ENCODE data around the gene PPP4C.

The PPP4C gene

DNA sequence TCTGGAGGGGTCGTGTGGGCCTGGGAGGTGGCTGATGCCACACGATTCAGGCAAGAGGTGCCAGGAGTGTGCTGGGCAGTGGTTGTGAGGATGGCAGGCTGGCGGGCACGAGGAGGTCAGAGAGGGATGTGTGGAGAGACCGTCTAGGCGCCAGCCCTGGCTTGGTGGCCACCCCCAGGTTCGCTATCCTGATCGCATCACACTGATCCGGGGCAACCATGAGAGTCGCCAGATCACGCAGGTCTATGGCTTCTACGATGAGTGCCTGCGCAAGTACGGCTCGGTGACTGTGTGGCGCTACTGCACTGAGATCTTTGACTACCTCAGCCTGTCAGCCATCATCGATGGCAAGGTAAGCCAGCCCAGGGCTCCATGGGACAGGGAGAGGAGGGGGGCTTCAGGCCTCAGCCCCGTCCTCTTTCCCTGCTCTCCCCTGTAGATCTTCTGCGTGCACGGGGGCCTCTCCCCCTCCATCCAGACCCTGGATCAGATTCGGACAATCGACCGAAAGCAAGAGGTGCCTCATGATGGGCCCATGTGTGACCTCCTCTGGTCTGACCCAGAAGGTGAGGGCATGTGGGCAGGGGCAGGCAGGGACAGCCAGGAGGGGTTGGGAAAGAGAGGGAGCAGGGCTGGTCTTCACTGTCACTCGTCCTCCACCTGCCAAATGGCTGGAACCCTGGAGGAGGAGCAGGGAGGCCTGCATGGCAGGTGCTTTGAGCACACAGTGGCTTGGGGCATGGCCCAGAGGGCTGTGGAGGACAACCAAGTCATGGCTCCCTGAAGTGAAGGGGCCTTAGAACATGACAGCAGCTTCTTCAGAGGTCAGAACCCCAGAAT is 7.6 kb downstream of the PPP4C start:
- DNase-seq, result no peak

- no peak for DNase-seq
These were observed 8.5 kb downstream of the PPP4C start for GRCh38 chr16:30084096-30084815.

- no peak for DNase-seq
These were observed 9.0 kb downstream of the PPP4C start for GRCh38 chr16:30084816-30085159.

DNA sequence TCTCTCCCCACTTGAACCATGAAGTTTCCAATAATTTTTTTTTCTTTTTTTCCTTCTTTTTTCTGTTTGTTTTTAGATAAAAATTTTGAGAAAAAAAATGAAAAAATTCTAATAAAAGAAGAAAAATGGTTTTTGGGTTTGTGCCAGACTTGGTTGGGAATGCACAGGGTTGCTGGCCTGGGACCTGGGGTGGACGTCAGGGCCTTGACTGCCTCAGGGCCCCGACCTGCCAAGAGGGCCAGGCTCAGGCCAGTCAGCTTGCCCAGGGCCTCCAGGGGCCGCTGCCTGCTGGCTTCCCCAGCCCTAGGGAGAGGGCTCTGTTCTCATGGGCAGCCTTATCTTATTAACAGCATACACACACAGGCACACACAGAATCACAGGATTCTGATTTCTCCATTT is 9.5 kb downstream of the PPP4C start:
- no peak for DNase-seq

DNA sequence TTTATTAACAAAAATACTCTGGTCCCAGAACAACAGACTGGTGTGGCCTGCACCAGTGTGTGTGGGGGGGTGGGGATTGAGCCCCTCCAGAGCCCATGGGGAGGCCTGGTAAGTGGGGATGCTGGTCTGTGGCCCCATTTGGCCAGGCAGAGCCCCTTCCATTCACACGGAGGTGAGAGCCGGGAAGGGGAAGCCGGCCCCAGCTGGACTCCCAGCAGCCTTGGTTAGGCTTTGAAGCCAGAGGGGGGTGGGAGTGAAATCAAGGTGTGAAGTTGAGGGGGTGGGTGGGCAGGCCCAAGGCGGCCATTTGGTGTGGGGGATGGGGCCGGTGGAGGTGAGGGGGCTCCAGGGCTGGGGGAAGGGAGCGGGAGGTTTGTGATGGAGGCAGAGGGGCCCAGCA is 10.0 kb downstream of the PPP4C start:
- no peak for DNase-seq

- DNase-seq, result no peak
These were observed 10.7 kb downstream of the PPP4C start for GRCh38 chr16:30086291-30087140.

GRCh38 chr16:30087181-30087898 is 11.5 kb downstream of the PPP4C start:
- DNase-seq, result no peak

- no peak for DNase-seq
These were observed 12.5 kb downstream of the PPP4C start for GRCh38 chr16:30088237-30088831.

DNA sequence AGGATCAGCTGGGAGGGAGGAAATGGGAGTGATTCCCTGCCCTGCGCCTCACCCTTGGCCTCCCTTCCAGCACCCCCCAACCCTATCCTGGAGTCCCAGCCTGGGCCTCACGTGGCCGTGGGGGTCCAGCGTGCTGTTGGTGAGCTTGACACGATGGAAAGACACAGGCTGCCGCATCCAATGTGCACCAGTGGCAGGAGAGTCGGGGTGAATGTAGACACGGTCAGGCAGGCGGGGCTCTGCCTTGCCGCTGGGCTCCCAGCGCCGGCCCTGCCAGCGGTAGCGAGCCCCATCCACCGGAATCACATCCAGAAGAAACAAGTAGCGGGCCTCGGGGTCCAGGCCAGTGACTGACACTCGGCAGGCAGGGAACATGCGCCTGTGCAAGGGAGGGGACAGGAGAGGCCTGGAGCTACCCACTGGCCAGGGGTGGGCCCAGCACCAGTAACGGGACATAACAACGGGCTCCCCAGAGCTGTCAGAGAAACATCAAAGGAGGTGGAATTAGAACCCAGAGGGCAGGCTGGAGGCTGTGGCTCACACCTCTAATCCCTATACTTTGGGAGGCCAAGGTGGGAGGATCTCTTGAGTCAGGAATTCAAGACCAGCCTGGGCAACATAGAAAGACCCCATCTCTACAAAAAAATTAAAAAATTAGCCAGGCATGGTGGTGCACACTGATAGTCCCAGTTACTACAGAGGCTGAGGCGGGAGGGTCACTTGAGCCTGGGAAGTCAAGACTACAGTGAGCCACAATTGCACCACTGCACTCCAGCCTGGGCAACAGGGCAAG is 13.2 kb downstream of the PPP4C start:
- DNase-seq, result peak; percentile 15

GRCh38 chr16:30090610-30091331 is 15.0 kb downstream of the PPP4C start:
- DNase-seq, result no peak

- DNase-seq, result peak; percentile 72
These were observed 15.9 kb downstream of the PPP4C start, which contains the start of gene TBX6 for GRCh38 chr16:30091474-30092372. Gene TBX6 (minus strand): TSS chr16:30091924. CDS start chr16:30091193, 731 bp downstream.

DNA sequence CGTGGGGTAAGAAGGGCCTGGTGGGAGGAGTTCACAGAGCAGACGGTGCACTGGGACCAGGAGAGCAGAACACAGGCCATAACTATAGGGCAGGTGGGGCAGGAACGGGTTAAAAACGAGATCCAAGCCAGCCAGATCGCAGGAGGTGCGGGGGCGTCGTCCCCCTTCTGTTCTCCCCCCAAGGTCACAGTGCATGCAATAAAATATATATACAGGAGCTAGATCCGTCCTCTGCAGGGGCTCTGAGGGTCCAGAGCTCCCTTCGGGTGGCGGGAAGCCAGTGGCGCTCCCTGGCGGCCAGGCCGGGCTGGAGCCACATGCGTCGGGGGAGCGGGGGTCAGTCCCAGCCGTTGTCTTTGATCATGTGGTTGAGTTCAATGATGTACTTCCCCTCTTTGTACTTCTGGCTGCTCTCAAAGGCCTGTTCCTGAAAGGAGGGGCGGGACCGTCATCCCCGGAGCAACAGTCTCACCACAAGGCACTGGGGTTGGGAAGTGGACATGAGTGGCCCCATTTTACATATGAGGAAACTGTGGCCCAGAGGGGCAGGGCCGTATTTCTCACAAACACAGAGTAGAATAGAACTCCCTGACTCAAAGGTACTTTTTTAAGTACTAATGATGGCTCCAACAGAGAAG is 16.7 kb downstream of the PPP4C start:
- DNase-seq, result no peak

DNA sequence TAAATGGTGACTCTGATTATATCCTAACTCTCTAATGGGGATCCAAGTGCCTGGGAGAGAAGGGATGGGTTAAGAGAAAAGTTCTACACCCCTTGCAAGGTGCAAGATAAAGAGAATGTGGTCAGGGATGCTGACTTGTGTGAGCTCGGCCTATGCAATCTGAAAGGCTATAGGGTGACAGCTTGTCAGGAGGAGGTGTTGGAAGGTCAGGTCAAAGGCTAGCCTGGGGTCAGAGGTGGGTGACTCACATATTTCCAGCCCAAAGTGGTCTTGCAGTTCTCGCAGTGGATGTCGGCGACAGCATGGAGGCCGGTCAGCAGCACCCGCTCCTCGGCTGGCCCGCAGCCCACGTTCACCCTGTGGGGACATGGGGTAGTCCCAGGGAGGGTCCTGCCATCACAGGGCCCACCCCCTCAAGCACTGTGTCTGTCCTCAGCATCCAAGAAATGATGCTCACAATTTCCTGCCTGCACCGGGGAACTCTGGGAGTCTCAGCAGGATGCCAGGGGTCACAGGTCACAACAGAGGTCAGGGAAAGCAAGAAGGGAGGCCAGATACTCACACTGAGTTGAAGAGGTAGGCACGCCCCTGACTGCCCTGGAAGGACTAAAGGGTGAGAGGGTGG is 18.9 kb downstream of the PPP4C start:
- no peak for DNase-seq

DNA sequence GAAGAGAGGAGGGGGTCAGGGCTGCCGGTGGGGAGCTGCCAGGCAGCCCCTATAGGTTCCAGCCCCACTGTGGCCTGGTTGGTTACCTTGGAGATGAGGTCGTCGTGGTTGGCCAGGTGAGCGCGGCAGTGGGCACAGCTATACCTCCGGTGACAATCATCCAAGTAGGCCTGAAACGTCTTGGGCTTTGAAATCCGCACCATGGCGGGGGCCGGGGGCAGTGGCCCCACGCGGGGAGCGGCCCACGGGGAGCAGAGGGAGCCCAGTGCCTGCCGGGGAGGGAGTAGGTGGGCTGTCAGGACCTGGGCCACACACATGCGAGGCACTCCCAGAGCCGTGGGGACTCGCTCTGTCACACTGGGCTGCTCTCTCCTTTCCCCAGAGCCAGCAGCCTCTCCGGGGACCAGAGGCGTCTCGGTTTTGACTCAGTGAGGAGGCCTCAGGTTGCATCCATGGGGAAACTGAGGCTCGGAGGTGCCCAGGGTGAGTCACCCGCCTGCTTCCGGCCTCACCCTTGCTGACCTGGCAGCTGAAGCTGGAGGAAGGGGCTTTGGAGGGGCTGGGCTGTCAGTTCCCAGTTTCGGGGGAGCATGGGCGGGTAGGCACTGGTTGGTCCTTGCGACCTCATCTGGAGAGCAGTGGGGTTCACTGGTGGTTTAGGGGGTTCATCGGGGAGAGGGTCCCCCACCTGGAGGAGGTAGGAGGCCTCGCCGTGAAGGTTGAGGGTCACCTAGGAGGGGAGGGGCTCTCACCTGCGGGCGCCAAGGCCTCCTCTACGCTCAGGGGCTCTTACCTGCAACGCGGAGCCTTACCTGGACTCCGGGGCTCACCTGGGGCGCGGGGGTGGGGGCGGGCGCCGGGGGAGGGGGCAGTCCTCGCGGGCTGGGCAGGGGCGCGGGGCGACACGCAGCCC is 19.6 kb downstream of the PPP4C start:
- no peak for DNase-seq

DNA sequence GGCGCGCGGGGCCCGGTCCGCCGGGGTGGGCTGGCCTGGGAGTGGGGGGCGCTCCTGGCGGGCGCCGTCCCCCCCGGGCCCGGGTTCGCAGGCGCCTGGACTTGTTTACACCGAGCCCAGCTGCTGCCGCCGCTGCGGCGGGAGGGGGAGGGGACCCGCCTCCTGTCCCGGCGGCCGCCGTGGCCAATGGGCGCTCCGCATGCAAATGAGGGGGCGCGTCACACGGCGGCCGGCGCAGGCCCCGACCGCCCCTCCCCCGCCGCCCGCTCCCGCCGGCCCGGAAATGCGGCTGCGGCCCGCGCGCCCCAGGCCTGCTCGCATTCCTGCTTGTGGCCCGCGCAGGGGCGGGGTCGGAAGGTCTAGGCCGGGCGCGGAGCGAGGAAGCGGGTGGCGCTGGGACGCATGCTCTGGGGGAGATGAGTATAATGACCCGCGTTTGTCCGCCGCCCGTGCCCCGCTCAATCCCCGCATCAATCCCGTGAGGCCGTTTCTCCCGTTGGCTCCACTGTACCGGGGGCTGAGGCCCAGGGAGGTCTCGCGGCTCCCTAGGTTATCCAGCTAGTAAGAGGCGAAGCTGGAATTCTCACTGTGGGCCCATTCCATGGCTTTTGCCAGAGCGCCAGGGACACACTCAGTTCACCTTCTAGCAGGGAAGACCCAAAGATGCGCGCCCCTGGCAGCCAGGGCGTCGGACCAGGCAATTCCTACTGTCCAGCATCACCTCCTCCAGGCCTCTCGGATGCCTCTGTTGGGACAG is 20.5 kb downstream of the PPP4C start, which contains the start of gene YPEL3:
YPEL3 (minus strand) TSS at position 109 of the 757 bp plus-strand sequence. CDS start 731 bp downstream, outside the sequence.
- DNase-seq, result peak; percentile 37

DNA sequence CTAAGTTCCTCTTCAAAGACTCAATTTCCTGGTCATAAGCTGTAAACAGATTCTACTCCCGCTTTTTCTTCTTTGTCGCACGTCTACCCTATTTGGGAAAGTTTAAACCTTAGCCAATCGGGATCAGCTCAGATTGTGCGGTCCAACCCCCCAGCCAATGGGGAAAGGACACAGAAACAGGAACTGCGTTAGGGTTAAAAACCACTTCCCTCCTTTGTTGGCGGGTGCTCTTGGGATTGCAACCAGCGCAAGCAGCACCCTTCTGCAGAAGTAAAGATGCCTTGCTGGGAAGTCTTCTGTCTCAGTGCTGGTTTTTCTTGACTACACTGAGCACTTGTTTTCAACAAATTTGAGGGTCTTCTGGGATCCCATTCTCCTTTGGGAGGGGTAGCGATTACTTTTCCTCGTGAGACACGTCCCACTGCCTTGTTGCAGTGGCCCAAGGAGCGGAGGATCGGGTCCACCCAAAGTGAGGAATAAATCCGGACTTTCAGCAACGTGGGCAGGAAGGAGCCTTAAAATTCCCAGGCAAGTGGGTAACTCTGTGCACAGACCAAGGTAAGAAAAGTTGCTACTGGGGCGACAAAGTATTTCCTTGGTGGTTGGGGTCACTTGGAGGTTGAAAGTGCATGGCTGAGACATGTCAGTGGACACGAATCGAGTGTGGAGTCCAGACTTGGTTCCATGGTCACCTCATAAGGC is 21.2 kb downstream of the PPP4C start:
- no peak for DNase-seq

All from cortex of kidney (tissue), 1 donor.